Neutrophil (primary cell): Measurements from ENCODE around the gene PDF.
A peak's percentile ranks its signal among the peaks of the same experiment; 100 is the strongest.

ENCODE experiments used
- H3K27ac ChIP-seq: fragments of 200-600 bp; sonication (generic); 2 replicates; pipeline ENCODE4 v1.5.1; 2016; ENCODE audit warnings: mild to moderate bottlenecking, moderate library complexity
- H3K27me3 ChIP-seq: fragments of 200-600 bp; sonication (generic); 2 replicates; pipeline ENCODE4 v1.6.0; 2016; ENCODE audit warnings: mild to moderate bottlenecking
- H3K36me3 ChIP-seq: fragments of 200-600 bp; sonication (generic); 2 replicates; pipeline ENCODE4 v1.5.1; 2017
- H3K4me1 ChIP-seq, 2 experiments: fragments of 200-600 bp in 1 of 2; sonication (generic) in 1 of 2; 1 replicate in 1 of 2; 2 replicates in 1 of 2; pipeline versions ENCODE4 v1.5.1 to v1.6.1; 2013 to 2016; ENCODE audit warnings: low read depth in 1 of 2, low read length in 1 of 2, mild to moderate bottlenecking in 1 of 2, moderate library complexity in 1 of 2; ENCODE audit not compliant: control insufficient read depth in 1 of 2, insufficient read depth in 1 of 2
- H3K4me3 ChIP-seq, 2 experiments: fragments of 200-600 bp in 1 of 2; sonication (generic) in 1 of 2; 1 replicate in 1 of 2; 2 replicates in 1 of 2; pipeline ENCODE4 v1.5.1; 2013 to 2016; ENCODE audit warnings: low read depth in 1 of 2, low read length in 1 of 2, mild to moderate bottlenecking in 1 of 2, moderate library complexity in 1 of 2
- H3K9me3 ChIP-seq: fragments of 200-600 bp; sonication (generic); 2 replicates; pipeline ENCODE4 v1.5.1; 2016
- CTCF ChIP-seq: fragments of 200-600 bp; sonication (generic); IDR thresholded peaks from 2 replicates; pipeline ENCODE4 v1.5.1; 2016; ENCODE audit warnings: antibody characterized with exemption

PDF gene

DNA sequence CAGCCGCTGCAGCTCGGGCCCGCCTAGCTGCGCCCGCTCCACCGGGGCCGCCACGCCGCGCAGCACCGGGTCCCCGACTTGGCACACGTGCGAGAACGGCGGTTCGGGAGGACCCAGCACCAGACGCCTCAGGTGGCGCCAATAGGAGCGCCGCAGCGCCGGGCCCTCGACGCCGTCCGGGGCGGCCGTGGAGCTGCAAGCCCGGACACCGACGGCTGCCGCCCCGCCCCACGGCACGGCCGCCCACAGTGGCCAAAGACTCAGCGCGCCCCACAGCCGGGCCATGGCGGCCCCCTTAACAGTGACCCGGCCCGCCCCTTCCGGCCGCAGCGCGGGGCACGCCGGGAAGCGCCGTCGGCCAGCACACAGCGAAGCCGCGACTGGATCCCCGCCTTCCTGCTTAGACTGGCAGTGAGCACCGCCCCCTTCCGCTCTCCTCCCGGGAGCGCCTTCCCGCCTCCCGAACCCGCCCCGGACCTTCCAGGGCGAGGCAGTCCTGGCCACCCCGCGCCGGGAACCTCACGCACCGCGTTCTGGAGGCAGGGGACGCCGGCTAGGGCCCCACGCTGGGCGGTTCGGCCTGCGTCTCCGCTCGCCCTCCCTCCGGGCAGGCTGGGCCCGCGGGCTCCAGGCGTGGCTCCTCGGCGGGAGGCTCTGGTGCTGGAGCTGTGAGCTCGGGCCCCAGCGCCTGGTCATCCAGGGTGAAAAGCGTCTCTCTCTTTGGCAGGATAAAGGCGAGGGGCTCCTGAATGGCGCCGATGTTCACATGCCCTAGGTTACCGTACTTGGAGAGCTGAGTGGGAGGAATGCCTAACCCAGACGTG is at the start of gene PDF:
Gene PDF (minus strand): TSS at position 303 of the 824 bp plus-strand sequence. CDS start 18 bp downstream, at position 285.
- Histone ChIP-seq H3K36me3 (peaks cover 53% of the 10 kb centered on the region), H3K4me3 (peak within 1 kb of the TSS; percentile 83 to 96), H3K9me3 (no peaks in the 10 kb centered on the region), H3K27me3 (no peaks in the 10 kb centered on the region), H3K27ac (peak within 1 kb of the TSS; percentile 88), H3K4me1 (peaks cover 19 to 22% of the 10 kb centered on the region in 2 experiments)
- peak; percentile 24 for TF ChIP-seq CTCF

- H3K36me3 ChIP-seq: peaks cover 61% of the 10 kb centered on the region
- no peaks in the 10 kb centered on the region for H3K27me3 ChIP-seq
- no peaks in the 10 kb centered on the region for H3K4me1 ChIP-seq
- H3K9me3 ChIP-seq: no peaks in the 10 kb centered on the region
- TF ChIP-seq CTCF: no peak
- H3K27ac ChIP-seq: no peak overlapping the region
- no peak overlapping the region for H3K4me3 ChIP-seq
Observed at GRCh38 chr16:69378760-69379159, 48.4 kb upstream of the PDF start.

DNA sequence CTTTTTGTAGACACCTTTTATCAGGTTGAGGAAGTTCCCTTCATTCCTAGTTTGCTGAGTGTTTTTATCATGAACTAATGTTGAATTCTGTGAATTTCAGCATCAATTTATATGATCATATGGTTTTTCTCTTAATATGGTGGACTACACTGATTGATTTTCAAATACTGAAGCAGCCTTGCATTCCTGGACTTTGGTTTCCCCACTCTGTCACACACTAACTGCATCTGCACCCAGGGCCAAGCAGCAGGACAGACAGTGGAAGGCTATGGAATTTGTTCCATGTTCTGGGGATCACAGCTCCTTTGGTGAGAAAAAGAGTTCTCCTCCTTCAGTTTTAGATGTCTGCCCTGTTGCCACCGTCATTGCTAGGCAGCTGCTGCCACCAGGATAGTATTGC is 47.6 kb upstream of the PDF start:
- Histone ChIP-seq H3K4me3 (no peak overlapping the region), H3K36me3 (peaks cover 54% of the 10 kb centered on the region), H3K27ac (no peak overlapping the region), H3K4me1 (no peaks in the 10 kb centered on the region), H3K9me3 (no peaks in the 10 kb centered on the region), H3K27me3 (no peaks in the 10 kb centered on the region)
- no peak for TF ChIP-seq CTCF

DNA sequence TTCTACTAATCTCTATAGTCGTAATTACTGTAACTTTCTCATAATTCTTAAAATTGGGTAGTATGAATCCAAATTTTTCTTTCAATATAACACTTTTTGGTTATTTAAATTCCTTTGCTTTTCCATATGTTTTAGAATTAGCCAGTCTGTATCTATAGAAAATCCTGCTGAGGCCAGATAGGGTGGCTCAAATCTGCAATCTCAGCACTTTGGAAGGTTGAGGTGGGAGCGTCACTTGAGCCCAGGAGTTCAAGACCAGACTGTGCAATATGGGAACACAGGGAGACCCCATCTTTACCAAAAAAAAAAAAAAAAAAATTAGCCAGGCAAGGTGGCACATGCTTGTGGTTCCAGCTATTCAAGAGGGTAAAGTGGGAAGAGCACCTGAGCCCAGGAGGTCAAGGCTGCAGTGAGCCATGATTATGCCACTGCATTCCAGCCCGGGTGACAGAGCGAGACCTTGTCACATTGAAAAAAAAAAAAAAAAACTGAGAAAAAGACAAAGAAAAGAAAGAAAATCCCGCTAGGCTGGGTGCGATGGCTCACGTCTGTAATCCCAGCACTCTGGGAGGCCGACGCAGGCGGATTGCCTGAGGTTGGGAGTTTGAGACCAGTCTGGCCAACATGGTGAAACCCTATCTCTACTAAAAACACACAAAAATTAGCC is 46.1 kb upstream of the PDF start:
- H3K27me3 ChIP-seq: no peaks in the 10 kb centered on the region
- no peak overlapping the region for H3K4me3 ChIP-seq
- no peak for TF ChIP-seq CTCF
- H3K36me3 ChIP-seq: peaks cover 49% of the 10 kb centered on the region
- no peak overlapping the region for H3K27ac ChIP-seq
- H3K9me3 ChIP-seq: no peaks in the 10 kb centered on the region
- peaks cover 6% of the 10 kb centered on the region in 2 experiments for H3K4me1 ChIP-seq

DNA sequence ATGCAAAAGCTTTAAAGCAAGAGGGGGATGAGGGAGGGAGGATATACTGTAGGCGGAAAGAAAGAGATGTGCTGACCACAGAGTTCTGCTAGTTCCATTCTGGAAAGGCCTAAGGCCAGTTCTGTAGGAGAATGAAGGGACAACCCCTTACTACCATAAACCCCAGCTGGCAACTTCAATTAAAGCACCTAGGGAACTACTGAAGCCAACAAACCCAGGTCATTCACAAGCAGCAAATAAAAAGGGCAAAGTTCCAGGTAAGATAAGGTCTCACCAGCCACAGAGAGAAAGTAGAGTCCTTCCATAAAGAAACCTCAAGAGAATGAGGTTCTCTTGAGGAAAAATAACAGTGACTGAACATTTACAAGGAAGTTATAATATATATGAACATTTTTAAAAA is 42.6 kb upstream of the PDF start:
- H3K4me3 ChIP-seq: no peak overlapping the region
- no peaks in the 10 kb centered on the region for H3K27me3 ChIP-seq
- H3K36me3 ChIP-seq: peaks cover 46% of the 10 kb centered on the region
- peaks cover 13% of the 10 kb centered on the region in 2 experiments for H3K4me1 ChIP-seq
- H3K9me3 ChIP-seq: no peaks in the 10 kb centered on the region
- TF ChIP-seq CTCF: no peak
- no peak overlapping the region for H3K27ac ChIP-seq
